ENCODE results near the gene RABAC1.
A peak's percentile ranks its signal among the peaks of the same experiment; 100 is the strongest.
"Not testable (repeated sequence)": the region's sequence is repeated elsewhere in the genome, so short reads cannot be mapped to it uniquely, and the experiment has no call there.

RABAC1 gene

GRCh38 chr19:41941410-41942202, 17.5 kb downstream of the RABAC1 start:
- Histone ChIP-seq H3K4me1 (ENCODE audit: insufficient read depth, insufficient read length) (no peaks in the 10 kb centered on the region), H3K36me3 (ENCODE audit: insufficient read depth, insufficient read length, low read length) (no peaks in the 10 kb centered on the region), H3K9me3 (ENCODE audit: insufficient read depth, low read length) (no peaks in the 10 kb centered on the region), H3K4me3 (ENCODE audit: insufficient read length, low read depth) (no peak overlapping the region), H3K27me3 (ENCODE audit: insufficient read depth, insufficient read length) (peaks cover 15% of the 10 kb centered on the region), H3K9ac (ENCODE audit: insufficient read length, low read depth) (peak overlapping the region; percentile 21)
- no peak for TF ChIP-seq ZNF274 (IDR thresholded peaks at IDR 0.05; ENCODE audit: low read depth, low read length)
- TF ChIP-seq YY1 (IDR thresholded peaks at IDR 0.05; ENCODE audit: insufficient read depth, insufficient read length), result no peak
- no peak for TF ChIP-seq SUZ12 (IDR thresholded peaks at IDR 0.05; ENCODE audit: extremely low read depth, insufficient read depth, insufficient read length)
- no peak for DNase-seq (ENCODE audit: low read depth, low spot score)

DNA sequence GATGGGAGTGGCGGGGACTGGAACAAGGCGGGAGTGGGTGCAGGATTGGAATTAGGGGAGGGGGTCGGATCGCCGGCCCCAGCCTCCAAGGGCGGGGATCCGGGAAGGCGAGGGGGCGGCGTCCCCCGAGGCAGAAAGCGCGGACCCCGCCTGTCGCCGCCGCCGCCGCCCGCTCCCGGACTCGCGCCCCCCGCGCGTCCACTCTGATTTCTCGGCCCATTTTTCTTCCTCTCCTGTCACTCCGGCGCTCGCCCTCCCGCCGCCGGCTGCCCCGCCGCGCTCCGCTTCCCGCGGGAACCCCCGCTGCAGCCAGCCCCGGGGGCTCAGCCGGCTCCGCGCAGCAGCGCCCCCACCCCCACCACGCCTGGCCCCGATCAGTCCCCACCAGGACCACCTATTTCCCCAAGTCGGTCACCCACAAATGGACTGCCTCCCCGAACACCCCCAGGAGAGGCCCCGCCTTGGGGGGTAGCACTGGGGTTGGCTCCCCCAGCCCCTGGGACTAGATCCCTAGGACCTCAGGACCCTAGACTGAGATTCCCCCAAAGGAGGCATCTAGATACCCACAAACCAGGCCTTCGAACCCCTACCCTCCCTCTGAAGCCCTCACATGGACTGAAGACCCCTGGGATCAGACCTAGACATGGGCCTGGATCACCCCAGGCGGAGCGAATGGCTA, 18.3 kb downstream of the RABAC1 start:
- H3K9ac ChIP-seq (ENCODE audit: insufficient read length, low read depth), result peak overlapping the region; percentile 42
- no peaks in the 10 kb centered on the region for H3K9me3 ChIP-seq (ENCODE audit: insufficient read depth, low read length)
- H3K36me3 ChIP-seq (ENCODE audit: insufficient read depth, insufficient read length, low read length), result no peaks in the 10 kb centered on the region
- peak overlapping the region; percentile 40 for H3K4me3 ChIP-seq (ENCODE audit: insufficient read length, low read depth)
- TF ChIP-seq SUZ12 (IDR thresholded peaks at IDR 0.05; ENCODE audit: extremely low read depth, insufficient read depth, insufficient read length), result no peak
- no peak for TF ChIP-seq ZNF274 (IDR thresholded peaks at IDR 0.05; ENCODE audit: low read depth, low read length)
- TF ChIP-seq YY1 (IDR thresholded peaks at IDR 0.05; ENCODE audit: insufficient read depth, insufficient read length), result no peak
- no peak for DNase-seq (ENCODE audit: low read depth, low spot score)
- H3K4me1 ChIP-seq (ENCODE audit: insufficient read depth, insufficient read length), result no peaks in the 10 kb centered on the region
- H3K27me3 ChIP-seq (ENCODE audit: insufficient read depth, insufficient read length), result peaks cover 22% of the 10 kb centered on the region

DNA sequence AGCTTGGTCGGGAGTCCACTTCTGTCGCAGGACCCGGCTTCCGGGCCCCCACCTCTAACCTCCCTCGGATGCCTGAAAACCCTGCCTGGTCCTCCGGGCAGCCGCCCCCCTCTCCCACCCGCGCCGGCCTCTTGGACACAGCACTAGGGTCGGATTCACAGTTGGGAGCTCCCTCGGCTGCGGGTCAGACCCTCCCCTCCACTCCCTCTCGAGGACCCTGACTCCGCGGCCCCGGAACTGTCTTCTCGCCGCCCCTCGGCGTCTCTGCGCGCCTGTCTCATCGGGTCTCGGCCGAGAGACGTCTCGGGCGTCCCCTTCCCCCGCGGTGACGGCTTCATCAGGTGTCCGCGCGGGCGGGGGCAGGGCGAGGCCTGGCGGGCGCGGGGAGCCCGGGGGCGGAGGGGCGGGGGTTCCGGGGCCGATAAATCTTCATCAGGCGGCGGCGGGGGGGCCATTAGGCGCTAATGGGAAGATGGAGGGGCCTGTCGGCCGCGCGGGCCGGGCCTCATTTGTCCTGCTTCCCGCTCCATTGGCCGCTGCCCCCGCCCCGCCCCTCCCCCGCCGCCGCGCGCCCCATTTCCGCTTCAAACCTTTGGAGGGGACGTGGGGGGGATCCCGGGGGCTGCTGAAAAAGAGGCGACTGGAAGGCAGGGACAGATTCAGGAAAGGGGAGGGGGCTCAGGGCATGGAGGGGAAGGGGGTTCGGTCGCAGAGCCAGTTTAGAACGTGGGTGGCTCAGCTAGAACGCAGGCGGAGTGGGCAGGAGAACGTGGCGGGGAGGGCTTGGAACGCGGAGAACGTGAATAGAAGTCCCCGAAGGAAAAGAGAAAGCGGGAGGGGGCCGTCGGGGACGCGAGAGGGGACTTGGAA, 19.0 kb downstream of the RABAC1 start:
- DNase-seq (ENCODE audit: low read depth, low spot score), result no peak
- Histone ChIP-seq H3K27me3 (ENCODE audit: insufficient read depth, insufficient read length) (peaks cover 29% of the 10 kb centered on the region), H3K9me3 (ENCODE audit: insufficient read depth, low read length) (no peaks in the 10 kb centered on the region), H3K4me3 (ENCODE audit: insufficient read length, low read depth) (peak overlapping the region; percentile 40), H3K4me1 (ENCODE audit: insufficient read depth, insufficient read length) (no peaks in the 10 kb centered on the region), H3K9ac (ENCODE audit: insufficient read length, low read depth) (peak overlapping the region; percentile 56), H3K36me3 (ENCODE audit: insufficient read depth, insufficient read length, low read length) (no peaks in the 10 kb centered on the region)
- TF ChIP-seq SUZ12 (IDR thresholded peaks at IDR 0.05; ENCODE audit: extremely low read depth, insufficient read depth, insufficient read length) (no peak), YY1 (IDR thresholded peaks at IDR 0.05; ENCODE audit: insufficient read depth, insufficient read length) (no peak), ZNF274 (IDR thresholded peaks at IDR 0.05; ENCODE audit: low read depth, low read length) (no peak)

DNA sequence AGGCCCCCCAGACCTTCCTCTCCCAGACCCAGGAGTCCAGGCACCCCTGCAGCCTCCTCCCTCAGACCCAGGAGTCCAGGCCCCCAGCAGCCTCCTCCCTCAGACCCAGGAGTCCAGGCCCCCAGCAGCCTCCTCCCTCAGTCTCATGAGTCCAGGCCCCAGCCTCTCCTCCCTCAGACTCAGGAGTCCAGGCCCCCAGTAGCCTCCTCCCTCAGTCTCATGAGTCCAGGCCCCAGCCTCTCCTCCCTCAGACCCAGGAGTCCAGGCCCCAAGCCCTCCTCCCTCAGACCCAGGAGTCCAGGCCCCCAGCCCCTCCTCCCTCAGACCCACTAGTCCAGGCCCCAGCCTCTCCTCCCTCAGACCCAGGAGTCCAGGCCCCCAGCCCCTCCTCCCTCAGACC, 19.9 kb downstream of the RABAC1 start:
- H3K9me3 ChIP-seq (ENCODE audit: insufficient read depth, low read length); H3K9ac ChIP-seq (ENCODE audit: insufficient read length, low read depth); H3K36me3 ChIP-seq (ENCODE audit: insufficient read depth, insufficient read length, low read length); DNase-seq (ENCODE audit: low read depth, low spot score); H3K4me1 ChIP-seq (ENCODE audit: insufficient read depth, insufficient read length); H3K4me3 ChIP-seq (ENCODE audit: insufficient read length, low read depth): not testable (repeated sequence)
- peaks cover 35% of the 10 kb centered on the region for H3K27me3 ChIP-seq (ENCODE audit: insufficient read depth, insufficient read length)

- H3K36me3 ChIP-seq (ENCODE audit: insufficient read depth, insufficient read length, low read length), result no peaks in the 10 kb centered on the region
- no peak overlapping the region for H3K9ac ChIP-seq (ENCODE audit: insufficient read length, low read depth)
- H3K9me3 ChIP-seq (ENCODE audit: insufficient read depth, low read length), result no peaks in the 10 kb centered on the region
- no peak for DNase-seq (ENCODE audit: low read depth, low spot score)
- H3K27me3 ChIP-seq (ENCODE audit: insufficient read depth, insufficient read length), result peaks cover 49% of the 10 kb centered on the region
- no peaks in the 10 kb centered on the region for H3K4me1 ChIP-seq (ENCODE audit: insufficient read depth, insufficient read length)
- TF ChIP-seq ZNF274 (IDR thresholded peaks at IDR 0.05; ENCODE audit: low read depth, low read length) (no peak), YY1 (IDR thresholded peaks at IDR 0.05; ENCODE audit: insufficient read depth, insufficient read length) (no peak), SUZ12 (IDR thresholded peaks at IDR 0.05; ENCODE audit: extremely low read depth, insufficient read depth, insufficient read length) (no peak)
- H3K4me3 ChIP-seq (ENCODE audit: insufficient read length, low read depth), result no peak overlapping the region
These were observed 21.3 kb downstream of the RABAC1 start for GRCh38 chr19:41937525-41938468.

GRCh38 chr19:41936961-41937360, 22.2 kb downstream of the RABAC1 start:
- TF ChIP-seq ZNF274 (IDR thresholded peaks at IDR 0.05; ENCODE audit: low read depth, low read length) (no peak), SUZ12 (IDR thresholded peaks at IDR 0.05; ENCODE audit: extremely low read depth, insufficient read depth, insufficient read length) (no peak), YY1 (IDR thresholded peaks at IDR 0.05; ENCODE audit: insufficient read depth, insufficient read length) (no peak)
- H3K9me3 ChIP-seq (ENCODE audit: insufficient read depth, low read length), result no peaks in the 10 kb centered on the region
- H3K9ac ChIP-seq (ENCODE audit: insufficient read length, low read depth), result no peak overlapping the region
- peaks cover 3% of the 10 kb centered on the region for H3K4me1 ChIP-seq (ENCODE audit: insufficient read depth, insufficient read length)
- peaks cover 58% of the 10 kb centered on the region for H3K27me3 ChIP-seq (ENCODE audit: insufficient read depth, insufficient read length)
- DNase-seq (ENCODE audit: low read depth, low spot score), result no peak
- no peak overlapping the region for H3K4me3 ChIP-seq (ENCODE audit: insufficient read length, low read depth)
- no peaks in the 10 kb centered on the region for H3K36me3 ChIP-seq (ENCODE audit: insufficient read depth, insufficient read length, low read length)

Data from NT2/D1 (cell line).